OCI-LY7 (cell line): ENCODE data around the gene SART3.

Experiments used
- EZH2phosphoT487 ChIP-seq: fragments of 200-600 bp; sonication (generic); IDR thresholded peaks from 2 replicates; pipeline ENCODE4 v1.6.1; 2018; ENCODE audit warnings: low read depth, borderline replicate concordance, mild to moderate bottlenecking, mixed run types, antibody characterized with exemption, low read length, moderate library complexity, mixed read lengths
- TF ChIP-seq, protein P1 (sequence below): fragments of 200-600 bp; sonication (generic); conservative IDR thresholded peaks from 2 replicates; pipeline ENCODE4 v1.5.1; 2014; ENCODE audit warnings: mild to moderate bottlenecking, antibody characterized with exemption, low read length, moderate library complexity, mixed read lengths

GRCh38 chr12:108595711-108596647 lies 35.0 kb upstream of the SART3 start:
- TF ChIP-seq, protein P1, sequence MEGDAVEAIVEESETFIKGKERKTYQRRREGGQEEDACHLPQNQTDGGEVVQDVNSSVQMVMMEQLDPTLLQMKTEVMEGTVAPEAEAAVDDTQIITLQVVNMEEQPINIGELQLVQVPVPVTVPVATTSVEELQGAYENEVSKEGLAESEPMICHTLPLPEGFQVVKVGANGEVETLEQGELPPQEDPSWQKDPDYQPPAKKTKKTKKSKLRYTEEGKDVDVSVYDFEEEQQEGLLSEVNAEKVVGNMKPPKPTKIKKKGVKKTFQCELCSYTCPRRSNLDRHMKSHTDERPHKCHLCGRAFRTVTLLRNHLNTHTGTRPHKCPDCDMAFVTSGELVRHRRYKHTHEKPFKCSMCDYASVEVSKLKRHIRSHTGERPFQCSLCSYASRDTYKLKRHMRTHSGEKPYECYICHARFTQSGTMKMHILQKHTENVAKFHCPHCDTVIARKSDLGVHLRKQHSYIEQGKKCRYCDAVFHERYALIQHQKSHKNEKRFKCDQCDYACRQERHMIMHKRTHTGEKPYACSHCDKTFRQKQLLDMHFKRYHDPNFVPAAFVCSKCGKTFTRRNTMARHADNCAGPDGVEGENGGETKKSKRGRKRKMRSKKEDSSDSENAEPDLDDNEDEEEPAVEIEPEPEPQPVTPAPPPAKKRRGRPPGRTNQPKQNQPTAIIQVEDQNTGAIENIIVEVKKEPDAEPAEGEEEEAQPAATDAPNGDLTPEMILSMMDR: no peak
- TF ChIP-seq EZH2phosphoT487: no peak
